GM18517 (cell line): ENCODE measurements around the gene CC2D2A.
"Not testable (repeated sequence)": the region's sequence is repeated elsewhere in the genome, so short reads cannot be mapped to it uniquely, and the experiment has no call there.

Source experiments
- ATAC-seq: cut with Tn5 transposase; IDR thresholded peaks from one replicate; pipeline ENCODE4 v1.9.1; 2021; ENCODE audit warnings: mild to moderate bottlenecking, moderate library complexity; ENCODE audit not compliant: unreplicated experiment

The CC2D2A gene

DNA sequence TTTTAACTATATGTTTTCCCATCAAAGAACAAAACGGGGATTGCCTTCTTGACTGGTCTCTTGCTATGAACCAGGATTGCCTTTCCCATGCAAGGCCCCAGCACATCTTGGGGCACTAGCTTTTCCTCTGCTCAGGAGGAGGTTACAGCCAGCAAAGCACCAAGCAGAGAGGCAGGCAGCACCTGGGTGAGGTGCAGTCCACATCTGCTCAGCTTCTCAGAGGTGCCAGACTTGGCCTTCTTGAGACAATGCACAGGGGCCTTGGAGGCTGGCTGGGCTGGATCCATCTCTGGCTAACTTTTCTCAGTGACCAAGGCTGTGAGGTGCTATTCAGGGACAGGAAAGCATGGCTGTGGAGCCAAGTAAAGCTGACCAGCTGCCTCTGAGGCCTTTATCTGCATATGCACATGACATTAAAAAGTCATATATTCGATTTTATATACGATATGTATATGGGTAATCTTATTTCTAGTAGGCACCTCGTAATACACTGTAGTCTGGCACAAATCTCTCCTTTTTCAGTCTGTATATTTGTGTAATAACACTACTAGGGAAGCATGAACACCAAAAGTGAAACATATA lies 86.9 kb downstream of the CC2D2A start:
- ATAC-seq, result no peak

DNA sequence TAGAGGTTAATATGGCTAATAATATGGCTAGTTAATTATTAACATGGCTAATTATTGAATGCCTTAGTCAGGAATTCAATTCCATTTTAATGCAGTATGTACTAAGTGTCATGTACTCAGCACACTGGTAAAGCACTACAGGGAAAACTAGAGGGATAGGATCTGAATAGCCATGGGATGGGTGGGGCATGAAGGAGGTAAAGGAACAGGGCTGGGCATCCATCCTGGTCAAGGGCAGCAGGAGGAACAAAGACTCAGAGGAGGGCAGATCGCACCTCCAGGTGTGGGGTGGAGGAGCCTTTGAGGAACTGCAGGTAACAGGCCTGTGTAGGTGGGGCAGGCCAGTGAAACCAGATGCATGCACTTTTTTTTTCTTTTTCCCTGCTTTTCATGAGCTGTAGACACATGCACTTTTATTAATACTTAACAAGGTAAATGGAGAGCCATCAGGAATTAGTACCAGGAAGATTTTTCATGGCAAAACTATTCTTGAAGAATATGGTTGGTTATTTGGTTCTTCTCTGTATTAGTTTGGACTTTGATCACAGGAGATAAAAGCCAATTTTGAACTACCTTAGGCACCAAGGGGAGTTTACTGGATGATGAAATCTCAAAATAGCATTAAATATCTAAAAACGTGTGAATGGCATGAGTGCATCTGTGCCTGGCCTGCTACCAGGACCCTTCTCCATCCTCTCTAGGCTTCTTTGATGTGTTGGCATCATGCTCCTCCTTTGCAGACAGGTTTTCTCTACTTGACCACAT lies 88.3 kb downstream of the CC2D2A start:
- ATAC-seq, result no peak

DNA sequence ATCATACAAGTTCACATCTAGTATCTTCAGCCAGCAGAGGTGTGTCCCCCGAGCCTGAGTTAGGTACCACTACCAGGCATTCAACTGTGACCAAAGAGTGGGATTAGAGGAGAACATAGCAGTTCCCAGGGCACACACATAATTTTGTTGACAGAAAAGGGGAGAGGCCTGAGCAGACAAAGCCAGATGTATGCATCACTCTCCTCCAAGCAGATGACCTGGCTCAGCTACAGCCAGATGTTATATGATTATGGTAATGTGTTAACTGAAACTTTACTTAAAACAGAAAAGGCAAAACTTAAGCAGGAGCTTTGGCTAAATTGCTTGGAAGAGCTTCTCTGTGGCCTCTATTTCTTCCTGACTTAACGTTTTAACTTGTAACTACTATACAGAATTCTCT lies 88.9 kb downstream of the CC2D2A start:
- ATAC-seq, result no peak

DNA sequence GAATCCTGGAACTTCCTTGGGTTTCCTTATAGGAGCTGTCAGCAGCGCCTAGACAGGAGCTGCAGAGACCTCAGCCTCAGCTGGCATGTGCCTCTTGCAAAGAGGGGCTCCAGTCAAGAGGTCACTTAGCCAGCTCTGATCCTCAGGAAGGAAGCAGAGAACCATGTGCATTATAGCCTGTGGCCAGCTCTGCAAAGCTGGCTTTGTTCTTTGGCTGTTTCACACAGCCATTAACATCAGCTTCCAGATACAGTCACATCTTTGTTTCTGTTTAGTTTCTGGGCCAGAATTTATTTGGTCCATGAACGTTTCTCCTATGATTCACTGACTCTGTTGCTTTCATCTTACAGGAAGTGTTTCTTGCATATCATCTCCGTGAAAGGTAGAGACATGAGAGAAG lies 92.4 kb downstream of the CC2D2A start:
- ATAC-seq, result no peak

DNA sequence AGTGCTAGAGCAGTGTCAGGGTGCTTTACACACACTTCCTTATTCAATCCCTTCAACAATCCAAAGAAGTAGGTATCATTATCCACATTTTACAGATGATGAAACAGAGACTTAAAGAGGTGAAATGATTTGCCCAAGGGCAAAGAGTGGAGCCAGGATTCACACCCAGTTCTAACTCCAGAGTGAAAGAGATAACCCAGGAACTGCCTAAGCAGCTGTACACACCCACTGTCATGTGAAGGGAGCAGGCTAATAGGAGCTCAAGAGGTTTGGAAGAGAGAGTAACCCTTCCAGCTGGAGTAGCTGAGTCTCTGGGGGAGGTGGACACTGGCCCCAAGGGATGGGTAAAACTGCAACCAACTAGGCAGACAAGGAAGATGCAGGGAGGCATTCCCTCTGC lies 92.9 kb downstream of the CC2D2A start:
- no peak for ATAC-seq

DNA sequence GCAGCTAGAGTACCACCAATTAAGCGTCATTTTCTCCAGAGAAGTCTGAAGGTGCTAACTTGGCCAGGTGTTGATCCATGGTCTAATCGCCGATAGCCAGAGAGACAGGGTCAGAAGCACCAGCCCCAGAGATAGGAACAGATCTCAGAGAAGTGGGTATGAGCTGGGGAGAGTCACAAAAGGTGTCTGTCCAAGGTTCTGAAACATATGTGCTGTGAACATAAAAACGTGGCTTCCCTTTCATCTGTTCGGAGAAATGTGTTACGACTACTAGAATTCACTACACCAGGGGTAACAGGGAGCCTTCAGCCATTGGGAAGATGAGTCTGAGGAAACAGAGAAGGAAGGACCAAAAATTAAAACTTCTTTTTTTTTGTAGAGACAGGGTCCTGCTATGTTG lies 94.2 kb downstream of the CC2D2A start:
- ATAC-seq, result no peak

DNA sequence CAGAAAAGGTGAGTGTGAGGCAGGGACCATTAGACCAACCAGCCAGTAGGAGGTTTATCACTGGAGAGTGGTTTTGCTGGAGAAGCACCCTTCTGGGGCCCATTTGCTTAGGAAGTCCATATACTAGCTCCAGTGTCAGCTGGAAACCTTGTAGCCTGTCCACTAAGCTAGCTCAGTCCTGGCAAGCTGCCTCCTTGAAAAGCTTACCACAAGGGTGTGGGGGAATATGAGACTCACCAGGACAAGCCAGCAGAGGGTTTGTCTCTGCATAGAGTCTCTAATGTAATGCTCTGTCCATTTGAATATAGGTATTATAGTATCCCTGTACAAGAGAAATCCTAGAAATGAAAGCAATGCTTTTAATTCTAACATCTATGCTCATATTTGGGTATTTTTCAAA lies 99.1 kb downstream of the CC2D2A start:
- ATAC-seq, result no peak

DNA sequence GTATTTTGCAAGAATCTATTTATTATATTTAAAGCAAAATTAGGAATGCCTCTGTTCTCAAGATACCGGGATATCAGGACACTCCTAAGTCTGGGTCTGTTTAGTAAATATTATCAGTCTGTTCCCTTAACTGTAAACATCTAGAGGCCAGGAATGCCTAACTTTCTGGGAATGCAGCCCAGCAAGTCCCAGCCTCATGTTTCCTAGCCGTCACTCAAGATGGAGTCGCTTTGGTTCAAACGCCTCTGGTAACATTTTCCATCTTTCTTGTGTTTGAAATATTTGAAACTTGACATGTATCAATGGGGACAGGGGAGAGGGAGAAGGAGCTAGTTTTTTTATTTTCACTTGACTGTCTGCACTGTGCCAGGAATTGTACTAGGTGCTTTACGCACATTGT lies 100.1 kb downstream of the CC2D2A start:
- ATAC-seq, result no peak

DNA sequence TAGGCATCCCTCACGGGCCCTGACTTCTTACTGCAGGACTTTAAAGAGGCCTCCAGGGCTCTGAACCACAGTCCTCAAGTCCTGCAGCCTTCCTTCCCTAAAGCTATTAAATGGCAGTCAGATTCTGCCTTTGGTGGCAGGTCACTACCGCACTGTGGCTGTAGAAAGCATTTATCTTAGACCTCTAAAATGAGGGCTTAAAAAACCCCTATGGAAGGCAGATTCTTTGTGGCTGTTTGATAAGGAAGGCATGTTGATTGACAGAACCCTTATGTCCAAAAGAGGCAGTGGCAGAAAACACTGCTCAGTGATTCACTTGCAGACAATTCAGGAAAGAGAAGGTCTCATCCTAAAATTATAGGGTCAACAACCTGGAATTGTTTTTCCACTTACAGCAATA lies 106.3 kb downstream of the CC2D2A start:
- ATAC-seq, result no peak

DNA sequence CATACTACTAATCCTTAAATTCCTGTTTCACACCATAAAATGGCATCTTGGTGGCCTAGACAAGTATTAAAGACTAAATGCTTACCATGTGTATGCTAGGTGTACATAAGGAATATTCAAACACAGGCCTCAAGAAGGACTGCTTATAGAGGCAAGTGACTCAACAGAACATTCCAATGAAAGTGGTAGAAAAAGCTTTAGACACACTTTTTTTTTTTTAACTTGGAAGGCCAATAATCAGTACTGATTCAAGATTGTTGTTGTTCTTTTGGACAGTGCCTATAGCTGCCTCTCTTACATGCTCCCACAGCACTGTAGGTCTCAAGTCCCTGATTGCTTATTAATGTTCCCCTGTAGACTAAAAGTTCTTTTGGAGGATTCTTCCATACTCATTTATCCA lies 107.8 kb downstream of the CC2D2A start:
- no peak for ATAC-seq

DNA sequence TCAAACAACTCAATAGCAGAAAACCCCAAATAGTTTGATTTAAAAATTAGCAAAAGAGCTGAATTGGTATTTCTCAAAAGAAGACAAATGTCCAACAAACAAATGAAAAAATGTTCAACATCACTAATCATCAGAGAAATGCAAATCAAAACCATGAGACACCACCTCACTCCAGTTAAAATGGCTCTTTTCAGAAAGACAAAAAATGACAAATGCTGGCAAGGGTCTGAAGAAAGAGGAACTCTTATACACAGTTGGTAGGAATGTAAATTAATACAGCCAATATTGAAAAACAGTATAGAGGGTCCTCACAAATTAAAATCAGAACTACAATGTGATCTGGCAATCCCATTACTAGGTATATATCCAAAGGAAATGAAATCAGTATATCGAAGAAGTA lies 115.1 kb downstream of the CC2D2A start:
- ATAC-seq, result no peak

DNA sequence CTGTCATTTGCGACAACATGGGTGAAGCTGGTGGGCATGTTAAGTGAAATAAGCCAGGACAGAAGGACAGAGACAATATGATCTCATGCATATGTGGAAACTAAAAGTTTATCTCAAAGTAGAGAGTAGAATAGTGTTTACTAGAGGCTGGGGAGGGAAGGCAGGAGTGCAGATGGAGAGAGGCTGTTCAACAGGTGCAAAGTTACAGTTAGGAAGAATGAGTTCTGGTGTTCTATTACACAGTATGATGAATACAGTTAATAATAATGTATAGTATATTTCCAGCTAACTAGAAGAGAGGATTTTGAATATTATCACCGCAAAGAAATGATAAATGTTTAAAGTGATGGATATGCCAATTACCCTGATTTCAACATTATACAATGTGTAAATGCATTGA lies 115.6 kb downstream of the CC2D2A start:
- no peak for ATAC-seq

DNA sequence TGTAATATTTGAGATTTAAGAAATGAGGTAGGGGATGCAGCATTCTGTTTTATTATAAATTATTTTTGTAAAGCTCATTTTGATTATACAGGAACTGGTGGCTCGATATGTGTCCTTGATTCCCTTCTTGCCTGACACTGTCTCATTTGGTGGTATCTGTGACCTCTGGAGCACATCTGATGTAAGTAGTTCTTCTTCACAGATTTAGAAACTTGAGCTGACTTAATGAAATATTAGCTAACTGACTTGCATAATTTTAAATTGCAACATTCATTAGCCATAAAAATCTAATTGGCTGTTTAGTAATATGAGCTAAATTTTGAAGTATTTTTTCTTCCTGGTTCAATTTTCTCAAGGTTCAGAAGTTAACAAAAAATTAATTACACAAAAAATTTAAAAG lies 116.4 kb downstream of the CC2D2A start:
- ATAC-seq, result no peak

DNA sequence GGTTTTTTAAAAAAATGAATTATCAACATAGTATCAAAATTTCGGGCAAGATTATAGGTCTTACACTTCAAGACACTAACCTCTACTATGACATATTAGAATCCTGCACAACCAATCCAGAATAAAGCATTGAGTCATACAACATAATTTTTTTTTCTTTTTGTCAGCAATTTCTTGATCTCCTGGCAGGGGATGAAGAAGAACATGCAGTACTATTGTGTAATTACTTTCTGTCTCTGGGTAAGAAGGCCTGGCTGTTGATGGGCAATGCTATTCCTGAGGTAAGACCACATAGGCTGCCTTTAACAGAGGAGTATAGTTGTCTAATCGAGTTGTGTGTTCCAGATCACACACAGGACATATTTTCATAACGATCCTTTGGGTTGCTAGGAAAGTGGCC lies 118.0 kb downstream of the CC2D2A start:
- ATAC-seq, result no peak

DNA sequence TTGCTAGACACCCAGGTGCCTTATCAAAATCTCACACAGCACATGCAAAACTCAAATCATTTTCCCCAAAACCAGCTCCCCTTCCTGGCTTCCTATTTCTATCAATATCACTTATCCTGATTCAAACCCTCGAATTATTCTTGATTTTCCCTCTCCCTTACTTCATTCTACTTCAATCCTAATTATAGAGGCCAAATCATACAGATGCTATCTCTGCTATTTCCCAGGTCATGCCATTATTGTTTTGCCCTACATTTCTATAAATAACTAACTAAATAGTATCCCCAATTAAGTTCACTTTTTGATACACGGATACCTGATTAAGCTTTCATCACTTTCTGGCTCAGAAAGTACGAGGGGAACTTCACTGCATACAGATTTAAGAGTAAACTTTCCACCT lies 123.1 kb downstream of the CC2D2A start:
- ATAC-seq, result no peak

DNA sequence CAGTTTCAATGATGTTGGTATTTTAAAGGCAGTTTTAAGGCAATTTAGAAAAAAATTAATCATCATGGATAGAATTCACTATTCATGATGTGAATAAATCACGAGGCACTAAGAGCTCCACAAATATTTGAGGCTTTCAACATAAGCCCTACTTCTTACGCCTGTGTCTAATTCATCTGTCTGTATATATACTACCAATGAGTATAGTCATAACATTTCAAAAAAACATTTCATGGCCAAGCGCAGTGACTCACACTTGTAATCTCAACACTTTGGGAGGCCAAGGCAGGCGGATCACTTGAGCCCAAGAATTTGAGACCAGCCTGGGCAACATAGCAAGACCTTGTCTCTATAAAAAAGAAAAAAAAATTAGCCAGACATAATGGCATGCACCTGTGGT lies 129.0 kb downstream of the CC2D2A start:
- ATAC-seq, result no peak

DNA sequence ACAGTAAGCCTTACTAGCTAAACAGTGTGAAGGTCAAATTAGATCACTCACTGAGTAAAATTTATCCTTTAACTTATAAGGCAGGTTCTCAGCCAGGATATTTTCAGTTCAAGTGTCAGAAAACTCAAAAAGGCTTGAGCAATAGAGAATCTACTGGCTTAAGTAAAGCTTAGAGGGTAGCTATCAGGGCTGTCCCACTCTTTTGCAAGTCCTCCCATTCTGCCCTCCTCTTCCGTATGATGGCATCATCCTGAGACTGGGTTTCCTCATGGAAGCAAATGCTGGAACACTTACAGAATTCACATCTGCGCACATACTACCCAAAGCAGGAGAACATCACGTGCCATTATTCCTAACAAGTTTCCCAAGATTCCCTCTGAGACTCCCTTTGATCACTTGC lies 130.5 kb downstream of the CC2D2A start:
- ATAC-seq, result no peak

DNA sequence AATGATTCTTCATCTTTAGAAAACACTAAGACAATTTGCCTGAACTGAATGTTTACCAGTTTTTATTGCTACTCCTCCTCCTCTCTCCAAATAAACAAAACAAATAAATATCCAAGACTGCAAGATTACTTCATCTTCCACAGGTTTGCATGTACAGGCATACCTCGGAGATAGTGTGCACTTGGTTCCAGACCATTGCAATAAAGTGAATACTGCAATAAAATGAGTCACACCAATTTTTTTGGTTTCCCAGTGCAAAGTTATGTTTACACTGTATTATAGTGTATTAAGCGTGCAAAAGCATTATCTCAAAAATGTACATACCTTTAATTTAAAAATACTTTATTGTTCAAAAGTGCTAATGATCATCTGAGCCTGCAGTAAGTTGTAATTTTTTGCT lies 132.2 kb downstream of the CC2D2A start:
- ATAC-seq, result no peak

DNA sequence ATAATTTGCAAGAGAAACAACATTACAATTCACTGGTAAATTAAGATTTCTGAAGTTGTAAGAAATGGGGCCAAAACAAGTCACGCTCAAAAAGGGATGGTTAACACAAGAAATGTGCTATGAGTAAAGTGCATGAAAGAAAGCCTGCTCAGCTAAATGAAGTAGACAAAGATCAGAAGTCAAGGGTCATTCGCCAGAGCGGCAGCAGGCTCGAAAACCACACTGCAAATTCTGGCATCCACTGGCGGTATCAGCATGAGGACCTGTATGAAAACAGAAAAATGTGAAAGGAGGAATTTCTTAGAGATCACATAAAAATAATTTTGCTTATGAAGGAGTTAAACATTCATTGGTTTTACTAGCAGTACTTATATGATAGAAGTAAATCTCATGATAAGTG lies 135.9 kb downstream of the CC2D2A start:
- ATAC-seq, result no peak

DNA sequence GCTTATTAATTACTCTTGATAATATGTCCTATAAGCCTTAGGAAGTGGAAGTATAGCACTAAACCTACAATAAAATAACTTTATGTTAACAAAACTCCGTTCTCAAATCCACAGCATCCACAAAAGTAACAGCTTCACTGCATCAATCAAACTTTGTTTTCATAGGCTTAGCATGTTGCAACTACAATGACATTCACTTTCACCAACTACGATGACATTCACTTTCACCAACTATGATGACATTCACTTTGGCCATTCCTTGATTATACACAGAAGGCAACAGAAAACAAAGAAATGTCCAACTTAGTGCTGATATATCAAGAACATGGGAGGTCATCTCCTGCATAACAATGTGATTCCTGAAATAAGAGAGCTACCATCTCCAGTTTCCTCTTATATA lies 141.2 kb downstream of the CC2D2A start:
- ATAC-seq, result no peak

DNA sequence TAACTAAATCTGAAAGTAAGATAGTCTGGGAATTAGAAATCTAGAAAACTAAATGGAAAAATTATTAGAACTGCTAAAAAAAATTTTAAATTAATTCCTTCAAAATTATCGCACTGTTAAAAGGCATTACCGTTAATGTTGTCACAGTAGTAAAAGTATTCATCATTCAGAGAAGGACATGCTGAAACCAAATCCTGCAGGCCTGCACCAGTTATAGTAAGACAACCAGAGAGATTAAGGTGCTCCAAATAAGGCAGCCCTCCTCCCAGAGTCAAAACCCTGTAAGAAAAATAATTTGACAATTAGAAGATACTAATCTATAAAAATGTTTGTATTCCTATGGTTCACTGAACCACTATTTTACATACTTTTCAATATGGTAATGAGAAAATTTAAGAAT lies 142.5 kb downstream of the CC2D2A start:
- ATAC-seq, result no peak

DNA sequence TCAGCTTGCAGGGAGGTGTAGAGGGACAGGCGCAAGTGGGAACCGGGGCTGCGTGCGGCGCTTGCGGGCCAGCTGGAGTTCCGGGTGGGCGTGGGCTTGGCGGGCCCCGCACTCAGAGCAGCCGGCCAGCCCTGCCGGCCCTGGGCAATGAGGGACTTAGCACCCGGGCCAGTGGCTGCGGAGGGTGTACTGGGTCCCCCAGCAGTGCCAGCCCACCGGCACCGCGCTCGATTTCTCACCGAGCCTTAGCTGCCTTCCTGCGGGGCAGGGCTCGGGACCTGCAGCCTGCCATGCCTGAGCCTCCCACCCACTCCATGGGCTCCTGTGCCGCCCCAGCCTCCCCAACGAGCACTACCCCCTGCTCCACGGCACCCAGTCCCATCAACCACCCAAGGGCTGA lies 145.2 kb downstream of the CC2D2A start:
- not testable (repeated sequence) for ATAC-seq

DNA sequence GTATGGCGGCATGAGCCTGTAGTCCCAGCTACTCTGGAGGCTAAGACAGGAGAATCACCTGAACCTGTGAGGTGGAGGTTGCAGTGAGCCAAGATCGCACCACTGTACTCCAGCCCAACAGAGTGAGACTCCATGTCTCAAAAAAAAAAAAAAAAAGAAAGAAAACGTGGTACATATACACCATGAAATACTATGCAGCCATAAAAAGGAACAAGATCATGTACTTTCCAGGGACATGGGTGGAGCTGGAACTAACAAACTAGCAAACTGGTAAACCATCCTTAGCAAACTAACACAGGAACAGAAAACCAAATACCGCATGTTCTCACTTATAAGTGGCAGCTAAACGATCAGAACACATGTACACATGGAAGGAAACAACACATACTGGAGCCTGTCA lies 147.7 kb downstream of the CC2D2A start:
- ATAC-seq, result not testable (repeated sequence)
